HepG2 (cell line): ENCODE results near the gene INF2. TPM values are rescaled to one million over a fixed set of nuclear protein-coding genes. Genes with fewer than 3 reads are reported as not detected.

Experiments
- ESRRA ChIP-seq: sonication (generic); formaldehyde crosslinking; IDR thresholded peaks from 2 replicates; pipeline ENCODE4 v1.5.1; 2020; ENCODE audit warnings: mild to moderate bottlenecking, low read depth, missing genetic modification reagents
- GATAD1 ChIP-seq: IDR thresholded peaks from 2 replicates; pipeline ENCODE4 v1.6.1; 2016; ENCODE audit warnings: missing genetic modification reagents, missing compliant biosample characterization
- MED13 ChIP-seq: sonication (generic); formaldehyde crosslinking; IDR thresholded peaks from 2 replicates; pipeline ENCODE4 v1.5.0; 2020; ENCODE audit warnings: missing genetic modification reagents
- MLXIP ChIP-seq: sonication (generic); formaldehyde crosslinking; IDR thresholded peaks from 2 replicates; pipeline ENCODE4 v1.9.0; 2021; ENCODE audit warnings: missing genetic modification reagents, borderline replicate concordance
- POLR2A ChIP-seq, 2 experiments: IDR thresholded peaks; 2 replicates each; pipeline ENCODE4 v1.6.1; 2011; ENCODE audit warnings: low read depth in 2 of 2, low read length in 2 of 2, mild to moderate bottlenecking in 1 of 2, moderate library complexity in 1 of 2; ENCODE audit not compliant: insufficient read depth in 1 of 2
- PRDM15 ChIP-seq: sonication (generic); formaldehyde crosslinking; IDR thresholded peaks from 2 replicates; pipeline ENCODE4 v1.4.0; 2020; ENCODE audit warnings: missing genetic modification reagents
- SP4 ChIP-seq: sonication (generic); formaldehyde crosslinking; IDR thresholded peaks from 2 replicates; pipeline ENCODE4 v1.8.1; 2023; ENCODE audit warnings: mild to moderate bottlenecking, missing genetic modification reagents
- SSRP1 ChIP-seq: IDR thresholded peaks from 2 replicates; pipeline ENCODE4 v1.6.1; 2016; ENCODE audit warnings: control low read depth
- ZBED4 ChIP-seq: sonication (generic); formaldehyde crosslinking; IDR thresholded peaks from 2 replicates; pipeline ENCODE4 v1.4.0; 2020; ENCODE audit warnings: missing genetic modification reagents, borderline replicate concordance
- ZFP41 ChIP-seq: sonication (generic); formaldehyde crosslinking; IDR thresholded peaks from 2 replicates; pipeline ENCODE4 v1.4.0; 2020; ENCODE audit warnings: mild to moderate bottlenecking, missing genetic modification reagents, borderline replicate concordance
- ZKSCAN1 ChIP-seq: fragments of 150-350 bp; IDR thresholded peaks from 2 replicates; pipeline ENCODE4 v1.6.1; 2014; ENCODE audit warnings: low read length
- ZNF530 ChIP-seq: sonication (generic); formaldehyde crosslinking; IDR thresholded peaks from 2 replicates; pipeline ENCODE4 v1.5.0; 2020; ENCODE audit warnings: low read depth, mild to moderate bottlenecking, missing genetic modification reagents
- ZNF547 ChIP-seq: sonication (generic); formaldehyde crosslinking; IDR thresholded peaks from 2 replicates; pipeline ENCODE4 v1.5.1; 2020; ENCODE audit warnings: mild to moderate bottlenecking, missing genetic modification reagents
- ZNF598 ChIP-seq: sonication (generic); formaldehyde crosslinking; IDR thresholded peaks from 2 replicates; pipeline ENCODE4 v1.5.1; 2020; ENCODE audit warnings: mild to moderate bottlenecking, missing genetic modification reagents, borderline replicate concordance
- ZNF687 ChIP-seq: sonication (generic); formaldehyde crosslinking; IDR thresholded peaks from 2 replicates; pipeline ENCODE4 v1.5.1; 2020; ENCODE audit warnings: mild to moderate bottlenecking, missing genetic modification reagents, moderate library complexity
- polyA plus RNA-seq, 8 experiments: library from polyadenylated mRNA; depleted of rRNA in 3 of 8; stranded (reverse) in 7 of 8; unstranded in 1 of 8; fragments of >200 nt; fragmentation: Illumina TruSeq in 4 of 8; extraction: Trizol in 4 of 8; gene quantifications; 2 replicates each; pipeline versions ENCODE4 v1.2.1 to v1.2.3, GENCODE V29; 2011 to 2016; ENCODE audit warnings: low read depth in 4 of 8, missing spikeins in 1 of 8, mixed read lengths in 1 of 8; ENCODE audit not compliant: insufficient read depth in 1 of 8
- total RNA-seq, 5 experiments: library from RNA; depleted of rRNA; stranded (reverse); fragments of >200 nt; fragmentation: Illumina TruSeq; extraction: Trizol; gene quantifications; 2 replicates each; pipeline ENCODE4 v1.2.3, GENCODE V29; 2016; ENCODE audit warnings: low read depth in 1 of 5

INF2 gene
- total and polyA plus RNA-seq, 2 of the 13 experiments (the other 11 are each of a cell fraction or from before 2014, with no cell fraction given), result 16.4 to 26.4 TPM

- TF ChIP-seq MLXIP (CRISPR knock-in tag) (no peak), ZNF547 (CRISPR knock-in tag) (no peak), ZNF598 (no peak), SP4 (CRISPR knock-in tag) (no peak), ZKSCAN1 (no peak), ZNF530 (no peak), MED13 (no peak), PRDM15 (CRISPR knock-in tag) (no peak), SSRP1 (no peak), ZBED4 (CRISPR knock-in tag) (no peak), ESRRA (CRISPR knock-in tag) (no peak), ZNF687 (CRISPR knock-in tag) (peak; percentile 34), GATAD1 (CRISPR knock-in tag) (no peak), ZFP41 (CRISPR knock-in tag) (no peak), POLR2A (IDR thresholded peaks at IDR 0.05; ENCODE audit: insufficient read depth in 1 of 2, low read depth in 2 of 2, low read length in 2 of 2) (peak in 1 of 2 experiments; percentile 60; a peak in 2 of 4 replicates)
Observed at GRCh38 chr14:104757681-104758392, 68.4 kb downstream of the INF2 start (continued).
